Urothelium cell line (cell line): ENCODE results near the gene CKAP4.
"Not testable (repeated sequence)": the region's sequence is repeated elsewhere in the genome, so short reads cannot be mapped to it uniquely, and the experiment has no call there.

Experiments
- DNase-seq: peaks from one replicate; pipeline ENCODE4 v3.0.0; 2011; ENCODE audit warnings: low spot score, mixed read lengths
- FAIRE-seq: peaks from 2 replicates; lab custom pipeline; 2011; peaks lifted over from hg19 to GRCh38; lab: Jason Lieb, UNC

Gene CKAP4

GRCh38 chr12:106247674-106248311 lies at the start of gene CKAP4:
Gene CKAP4, minus strand, starts transcription at chr12:106248020. Its CDS starts 169 bp downstream, at chr12:106247851.
- DNase-seq (peak; percentile 79), FAIRE-seq (peak; percentile 76)

GRCh38 chr12:106297075-106297474 lies 49.3 kb upstream of the CKAP4 start:
- DNase-seq (no peak), FAIRE-seq (no peak)

- DNase-seq = peak; percentile 35
- FAIRE-seq = no peak
Observed at GRCh38 chr12:106296179-106296877, 48.5 kb upstream of the CKAP4 start.

- DNase-seq = no peak
- no peak for FAIRE-seq
Observed at GRCh38 chr12:106292339-106292738, 44.5 kb upstream of the CKAP4 start.

GRCh38 chr12:106291342-106291741 lies 43.5 kb upstream of the CKAP4 start:
- FAIRE-seq = no peak
- no peak for DNase-seq

- DNase-seq = no peak
- no peak for FAIRE-seq
Observed at GRCh38 chr12:106290666-106291065, 42.8 kb upstream of the CKAP4 start.

GRCh38 chr12:106289196-106289681 lies 41.4 kb upstream of the CKAP4 start:
- no peak for DNase-seq

GRCh38 chr12:106288494-106289195 lies 40.8 kb upstream of the CKAP4 start:
- DNase-seq = peak; percentile 61

More at GRCh38 chr12:106289196-106289681, 41.4 kb upstream of the CKAP4 start:
- FAIRE-seq = no peak

GRCh38 chr12:106288101-106288493 lies 40.3 kb upstream of the CKAP4 start:
- no peak for DNase-seq

More at GRCh38 chr12:106288494-106289195, 40.8 kb upstream of the CKAP4 start:
- FAIRE-seq = no peak

GRCh38 chr12:106287364-106287763 lies 39.5 kb upstream of the CKAP4 start:
- FAIRE-seq = no peak

More at GRCh38 chr12:106288101-106288493, 40.3 kb upstream of the CKAP4 start:
- no peak for FAIRE-seq

GRCh38 chr12:106286576-106287162 lies 38.8 kb upstream of the CKAP4 start:
- not testable (repeated sequence) for DNase-seq, FAIRE-seq

More at GRCh38 chr12:106287364-106287763, 39.5 kb upstream of the CKAP4 start:
- no peak for DNase-seq

GRCh38 chr12:106285982-106286381 lies 38.2 kb upstream of the CKAP4 start:
- DNase-seq (no peak), FAIRE-seq (no peak)

- no peak for FAIRE-seq
- no peak for DNase-seq
Observed at GRCh38 chr12:106284358-106285105, 36.7 kb upstream of the CKAP4 start.

- FAIRE-seq (no peak), DNase-seq (peak; percentile 36)
Observed at GRCh38 chr12:106282457-106283097, 34.8 kb upstream of the CKAP4 start.

GRCh38 chr12:106281804-106282203 lies 34.0 kb upstream of the CKAP4 start:
- FAIRE-seq (no peak), DNase-seq (no peak)

- FAIRE-seq = no peak
Observed at GRCh38 chr12:106281056-106281782, 33.4 kb upstream of the CKAP4 start.

GRCh38 chr12:106280106-106280505 lies 32.3 kb upstream of the CKAP4 start:
- FAIRE-seq (no peak), DNase-seq (no peak)

More at GRCh38 chr12:106281056-106281782, 33.4 kb upstream of the CKAP4 start:
- DNase-seq = no peak

GRCh38 chr12:106276032-106276740 lies 28.4 kb upstream of the CKAP4 start:
- DNase-seq (no peak), FAIRE-seq (no peak)
